Stimulated activated CD8-positive, alpha-beta memory T cell treated with anti-CD3 and anti-CD28 coated beads, Interleukin-4, amount 100 ng/mL, for 1 hour (primary cell): ENCODE data around the gene PEX12.
"Not testable (repeated sequence)": the region's sequence is repeated elsewhere in the genome, so short reads cannot be mapped to it uniquely, and the experiment has no call there.

Experiments used
- DNase-seq, 2 donors: peaks; one replicate each; pipeline ENCODE4 v3.0.0-alpha.2; 2020; ENCODE audit warnings: low read depth in 2 of 2, low spot score in 1 of 2

PEX12 gene

GRCh38 chr17:35578929-35579432 lies 610 bp upstream of the PEX12 start:
- no peak for DNase-seq

DNA sequence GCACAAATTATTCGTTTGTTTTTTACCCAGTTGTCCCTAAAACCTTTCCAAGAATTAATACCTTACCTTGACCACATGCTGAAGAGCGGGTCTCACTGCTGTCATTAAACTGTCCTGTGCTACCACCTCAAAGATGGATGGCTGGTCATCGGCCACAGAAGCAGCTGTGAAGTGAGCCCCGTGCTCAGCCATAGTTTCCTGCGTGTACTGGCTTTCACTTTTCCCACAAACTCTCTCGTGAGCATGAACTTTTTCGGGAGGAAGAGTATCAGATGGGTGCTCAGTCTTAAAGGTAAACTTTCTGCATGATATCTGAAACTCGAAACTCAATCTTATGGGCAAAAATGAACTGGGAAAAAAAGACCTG lies 558 bp downstream of the PEX12 start:
- no peak for DNase-seq

DNA sequence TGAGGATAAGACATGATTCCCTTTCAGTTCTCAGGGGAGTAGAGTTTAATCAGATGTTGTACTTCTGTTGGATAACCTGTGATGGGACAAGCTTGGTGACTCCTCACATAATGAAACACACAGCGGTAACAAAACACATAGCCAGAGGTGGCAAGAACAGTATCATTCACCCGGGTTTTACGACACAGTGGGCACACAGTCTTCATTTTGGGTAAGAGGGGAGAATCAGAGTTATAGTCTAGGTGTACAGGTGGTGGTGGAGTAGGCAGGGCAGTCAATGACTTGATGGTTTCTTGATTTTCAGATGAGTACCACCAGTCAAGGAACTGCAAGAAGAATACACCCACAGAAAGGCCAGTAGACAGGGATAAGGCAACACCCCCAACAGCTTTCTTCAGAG lies 2.6 kb downstream of the PEX12 start:
- DNase-seq = no peak

DNA sequence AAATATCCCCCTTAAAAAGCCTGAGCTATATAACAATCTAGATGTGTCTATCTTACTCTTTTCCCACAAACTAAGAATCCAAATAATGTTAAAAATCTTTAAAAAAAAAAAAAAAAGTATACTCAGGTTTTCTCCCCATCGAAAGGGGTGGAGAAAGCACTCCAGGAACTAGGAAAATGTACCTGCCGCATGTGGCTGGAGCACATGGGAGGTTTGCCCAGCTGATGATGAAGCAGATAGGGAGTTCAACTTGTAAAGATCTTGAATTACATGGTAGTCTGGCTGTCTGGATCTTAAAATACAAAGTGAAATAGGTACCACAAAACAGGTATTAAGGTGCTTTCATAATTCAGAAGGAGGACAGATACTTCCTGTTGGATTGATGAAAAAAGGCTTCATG lies 9.0 kb downstream of the PEX12 start:
- no peak for DNase-seq

DNA sequence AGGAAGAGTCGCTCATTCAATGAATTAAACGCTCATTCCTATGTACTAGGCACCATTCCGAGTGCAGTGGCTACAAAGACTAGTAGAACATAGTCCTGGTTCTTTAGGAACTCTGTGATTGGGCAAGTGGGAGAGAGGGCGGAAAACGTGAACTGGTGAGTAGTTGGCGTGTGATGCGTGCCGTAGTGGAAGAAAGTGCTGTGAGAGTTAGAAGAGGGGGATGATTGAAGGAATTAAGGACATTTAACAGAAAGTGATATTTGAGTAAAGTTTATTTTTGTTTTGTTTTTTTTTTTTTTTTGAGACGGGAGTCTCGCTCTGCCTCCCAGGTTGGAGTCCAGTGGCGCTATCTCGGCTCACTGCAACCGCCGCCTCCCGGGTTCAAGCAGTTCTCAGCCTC lies 9.8 kb downstream of the PEX12 start:
- no peak for DNase-seq

- no peak for DNase-seq
Measured at GRCh38 chr17:35566968-35567367, 11.4 kb downstream of the PEX12 start.

DNA sequence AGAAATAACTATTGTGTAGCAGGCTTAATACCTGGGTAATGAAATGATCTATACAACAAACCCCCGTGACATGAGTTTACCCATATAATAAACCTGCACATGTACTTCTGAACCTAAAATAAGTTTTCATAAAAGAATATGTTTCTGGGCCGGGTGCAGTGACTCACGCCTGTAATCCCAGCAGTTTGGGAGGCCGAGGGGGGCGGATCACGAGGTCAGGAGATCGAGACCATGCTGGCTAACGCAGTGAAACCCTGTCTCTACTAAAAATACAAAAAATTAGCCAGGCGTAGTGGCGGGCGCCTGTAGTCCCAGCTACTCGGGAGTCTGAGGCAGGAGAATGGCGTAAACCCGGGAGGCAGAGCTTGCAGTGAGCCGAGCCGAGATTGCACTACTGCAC lies 15.2 kb downstream of the PEX12 start:
- not testable (repeated sequence) for DNase-seq

GRCh38 chr17:35560703-35561102 lies 17.7 kb downstream of the PEX12 start, which contains the start of gene SLFN14:
TSS of gene SLFN14 (minus strand) at chr17:35560819. CDS start at chr17:35558062, 2,757 bp downstream.
- DNase-seq = no peak

- DNase-seq = no peak
Measured at GRCh38 chr17:35559495-35560210, 18.7 kb downstream of the PEX12 start.

DNA sequence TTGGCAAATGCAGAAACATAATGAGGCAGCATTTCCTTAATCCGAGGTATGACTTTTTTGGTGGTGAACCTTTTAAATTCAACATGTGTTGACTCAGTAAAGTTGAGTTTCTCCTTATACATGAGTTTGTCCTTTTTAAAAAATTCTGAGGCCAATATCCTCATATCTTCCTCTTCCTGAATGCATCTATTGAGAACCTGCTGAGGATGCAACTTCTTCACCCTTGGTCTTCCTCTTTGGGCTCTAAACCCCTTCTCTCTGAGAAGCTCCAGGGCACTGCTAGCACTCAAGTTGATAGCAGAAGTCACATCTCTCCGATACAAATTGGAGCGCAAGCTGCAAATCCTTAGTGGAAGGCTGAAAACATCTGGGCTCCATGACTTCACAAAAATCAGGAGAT lies 21.0 kb downstream of the PEX12 start:
- no peak for DNase-seq

GRCh38 chr17:35555691-35556090 lies 22.7 kb downstream of the PEX12 start:
- DNase-seq = no peak

DNA sequence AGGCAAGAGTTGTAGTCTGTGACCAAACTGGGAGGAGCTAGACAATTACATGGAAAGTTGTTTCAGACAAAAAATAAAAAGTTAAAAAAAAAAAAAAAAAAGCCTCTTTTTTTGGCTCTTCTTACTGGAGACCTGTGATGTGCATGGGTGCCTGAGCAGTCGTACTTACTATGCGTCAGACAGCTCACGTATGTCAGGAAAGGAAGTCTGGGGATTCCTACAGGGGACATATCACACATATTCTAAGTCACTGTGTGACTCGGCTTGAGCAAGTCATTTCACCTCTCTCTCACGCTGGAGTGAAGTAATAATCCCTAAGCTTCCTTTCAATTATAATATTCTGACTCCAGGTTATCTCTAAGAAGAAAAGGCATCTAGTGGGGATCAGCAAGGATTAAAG lies 23.7 kb downstream of the PEX12 start:
- no peak for DNase-seq

DNA sequence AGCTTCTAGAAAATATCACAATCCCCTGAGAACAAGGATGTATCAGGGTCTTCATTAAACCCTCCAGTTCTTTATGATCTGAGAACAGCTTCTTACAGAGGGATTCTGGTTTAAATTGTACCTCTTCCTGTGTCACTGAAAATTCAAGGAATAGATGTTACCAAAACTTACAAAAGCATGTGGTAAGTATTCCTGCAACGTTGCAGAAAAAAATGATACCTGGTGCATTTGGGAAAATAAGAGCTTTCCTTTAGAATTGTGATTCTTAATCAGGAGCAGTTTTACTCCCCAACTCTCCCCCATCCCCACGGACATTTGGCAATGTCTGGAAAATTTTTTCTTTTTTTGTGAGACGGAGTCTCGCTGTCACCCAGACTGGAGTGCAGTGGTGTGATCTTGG lies 25.1 kb downstream of the PEX12 start:
- DNase-seq = no peak

DNA sequence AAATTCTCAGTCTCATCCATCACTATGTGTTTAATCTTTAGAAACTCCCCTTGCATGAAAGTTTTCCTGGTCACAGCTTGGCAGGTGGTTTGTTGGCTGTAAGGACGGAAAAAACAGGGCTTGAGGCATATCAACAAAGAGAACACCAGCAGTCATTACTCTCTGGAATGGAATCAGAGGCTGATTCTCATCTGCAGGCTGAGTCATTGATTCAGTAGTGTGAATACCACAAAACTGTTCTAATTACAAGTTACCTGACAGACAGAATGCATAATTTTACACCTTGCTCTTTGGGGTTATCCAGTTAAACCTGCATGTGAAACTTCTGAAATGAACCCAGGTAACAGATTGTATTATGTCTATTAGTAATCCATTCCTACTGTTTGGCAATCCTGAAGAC lies 29.4 kb downstream of the PEX12 start:
- no peak for DNase-seq

DNA sequence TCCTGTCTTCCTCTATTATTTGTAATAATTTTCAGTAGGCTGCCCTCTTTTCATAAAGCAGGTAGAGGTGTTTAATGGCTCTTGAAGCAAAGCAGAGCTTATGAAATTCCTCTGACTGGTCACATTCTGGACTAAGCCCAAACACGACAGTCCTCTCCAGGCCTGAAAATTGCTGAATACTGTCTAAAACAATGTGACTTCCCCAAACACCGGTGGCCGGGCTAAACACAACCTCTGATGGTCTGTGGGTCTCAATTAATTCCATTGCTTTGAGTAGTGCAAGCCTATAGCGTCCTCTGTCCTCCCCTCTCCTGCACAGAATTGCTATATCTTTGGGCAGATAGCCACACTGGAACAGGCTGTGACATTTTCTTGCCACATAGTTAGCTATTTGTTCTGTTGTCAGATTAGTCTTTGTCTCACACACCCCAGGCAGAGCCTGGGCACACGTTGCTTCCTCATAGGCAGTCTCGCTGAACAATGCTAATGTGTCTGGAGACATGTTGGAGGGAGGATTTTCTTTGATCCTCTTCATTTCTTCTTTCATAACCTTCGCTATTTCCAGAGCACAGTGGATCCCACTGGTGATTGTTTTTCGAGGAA lies 30.1 kb downstream of the PEX12 start:
- no peak for DNase-seq

DNA sequence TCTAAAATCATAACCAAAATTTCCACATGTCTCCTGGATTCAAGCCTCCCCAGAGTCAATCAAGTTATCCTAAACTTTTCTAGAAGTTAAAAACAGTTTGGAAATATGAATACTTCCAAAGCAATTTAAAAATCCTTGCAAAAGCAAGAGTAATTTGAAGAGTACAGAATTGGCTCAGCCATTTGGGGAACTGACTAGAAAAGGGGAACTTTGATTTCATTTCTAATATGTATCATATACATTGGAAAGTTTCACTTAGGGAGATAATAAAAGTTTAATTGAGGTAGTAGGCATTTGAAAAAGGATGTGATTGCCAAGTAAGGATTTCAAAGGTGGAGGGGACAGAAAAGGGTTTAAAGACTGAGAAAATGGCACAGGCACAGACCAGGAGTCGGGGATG lies 31.9 kb downstream of the PEX12 start:
- DNase-seq = no peak

GRCh38 chr17:35545150-35545549 lies 33.2 kb downstream of the PEX12 start:
- DNase-seq = no peak

GRCh38 chr17:35543856-35544255 lies 34.5 kb downstream of the PEX12 start:
- DNase-seq = no peak

DNA sequence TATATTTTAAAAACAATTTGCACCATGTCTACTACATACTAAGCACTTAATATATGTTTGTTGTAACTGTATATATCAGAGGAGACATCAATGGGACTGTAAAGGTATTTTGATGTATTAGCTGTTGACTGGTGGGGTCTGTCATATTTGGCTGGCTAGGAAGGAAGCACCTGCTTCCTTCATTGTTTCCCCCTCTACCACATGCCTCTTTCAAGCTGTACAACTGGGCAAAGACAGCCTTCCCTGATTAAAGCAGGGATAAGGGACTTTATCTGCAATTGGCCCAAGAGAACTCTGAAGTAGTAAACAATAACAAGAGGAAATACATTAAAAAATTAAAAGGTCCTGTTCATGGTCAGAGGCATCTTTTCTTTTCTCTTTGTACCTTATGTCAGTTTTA lies 35.4 kb downstream of the PEX12 start:
- no peak for DNase-seq

DNA sequence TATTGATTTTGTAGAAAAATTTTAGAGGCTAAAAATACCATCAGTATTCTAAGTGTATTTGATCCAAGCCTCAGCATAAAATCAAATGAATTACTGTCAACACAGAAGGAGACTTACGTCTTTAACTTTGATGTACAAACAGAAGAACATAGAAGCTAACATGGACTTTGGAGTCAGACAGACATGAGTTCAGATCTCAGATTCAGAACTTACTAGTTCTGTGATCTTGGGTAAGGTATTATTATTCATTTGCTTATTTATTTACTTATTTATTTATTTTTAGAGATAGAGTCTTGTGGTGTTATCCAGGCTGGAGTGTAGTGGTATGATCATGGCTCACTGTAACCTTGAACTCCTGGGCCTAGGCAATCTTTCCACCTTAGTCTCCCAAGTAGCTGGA lies 36.9 kb downstream of the PEX12 start:
- no peak for DNase-seq

DNA sequence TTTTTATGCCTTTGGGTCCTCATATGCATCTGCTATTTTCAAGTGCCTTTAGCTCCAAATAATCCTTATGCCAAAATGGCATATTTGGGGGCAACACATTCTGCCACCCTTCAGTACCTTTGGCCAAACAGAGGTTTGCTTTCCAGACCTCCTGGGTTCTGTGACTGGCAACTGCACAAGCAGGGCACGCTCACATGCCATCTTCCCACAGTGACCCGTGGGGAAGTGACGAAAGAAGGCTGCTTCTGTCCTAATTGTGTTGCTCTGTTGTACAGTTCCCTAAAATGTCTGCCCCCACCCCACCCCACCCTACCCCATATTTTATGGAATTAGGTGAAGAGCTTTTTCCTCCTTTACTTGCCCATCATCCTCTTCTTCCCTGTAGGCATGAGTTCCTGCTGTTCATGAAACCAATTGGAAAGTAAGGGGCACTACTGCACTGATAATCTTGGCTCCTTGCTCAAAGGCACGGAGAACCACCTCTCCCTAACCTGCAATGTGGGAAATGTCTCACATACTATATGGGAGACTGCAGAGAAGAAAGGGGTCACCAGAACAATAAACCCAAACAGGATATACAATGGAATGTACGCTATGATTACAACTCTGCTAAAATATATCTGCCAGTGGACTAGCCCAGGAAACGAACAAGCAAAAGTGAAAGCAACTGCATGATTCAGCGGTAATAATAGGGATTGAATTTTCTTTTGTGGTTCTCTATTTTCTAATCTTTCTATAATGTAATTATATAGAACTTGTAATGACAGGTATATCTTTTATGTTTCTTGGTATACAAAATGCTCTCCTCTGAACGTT lies 37.6 kb downstream of the PEX12 start:
- DNase-seq = no peak

- DNase-seq = no peak
Measured at GRCh38 chr17:35539659-35540026, 38.7 kb downstream of the PEX12 start.
